GM19452 (cell line): ENCODE results near the gene SNAP47.
"Not testable (repeated sequence)": the region's sequence is repeated elsewhere in the genome, so short reads cannot be mapped to it uniquely, and the experiment has no call there.

ENCODE experiments used
- ATAC-seq: cut with Tn5 transposase; IDR thresholded peaks from one replicate; pipeline ENCODE4 v1.9.1; 2021; ENCODE audit not compliant: unreplicated experiment

Gene SNAP47, protein sequence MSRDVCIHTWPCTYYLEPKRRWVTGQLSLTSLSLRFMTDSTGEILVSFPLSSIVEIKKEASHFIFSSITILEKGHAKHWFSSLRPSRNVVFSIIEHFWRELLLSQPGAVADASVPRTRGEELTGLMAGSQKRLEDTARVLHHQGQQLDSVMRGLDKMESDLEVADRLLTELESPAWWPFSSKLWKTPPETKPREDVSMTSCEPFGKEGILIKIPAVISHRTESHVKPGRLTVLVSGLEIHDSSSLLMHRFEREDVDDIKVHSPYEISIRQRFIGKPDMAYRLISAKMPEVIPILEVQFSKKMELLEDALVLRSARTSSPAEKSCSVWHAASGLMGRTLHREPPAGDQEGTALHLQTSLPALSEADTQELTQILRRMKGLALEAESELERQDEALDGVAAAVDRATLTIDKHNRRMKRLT

DNA sequence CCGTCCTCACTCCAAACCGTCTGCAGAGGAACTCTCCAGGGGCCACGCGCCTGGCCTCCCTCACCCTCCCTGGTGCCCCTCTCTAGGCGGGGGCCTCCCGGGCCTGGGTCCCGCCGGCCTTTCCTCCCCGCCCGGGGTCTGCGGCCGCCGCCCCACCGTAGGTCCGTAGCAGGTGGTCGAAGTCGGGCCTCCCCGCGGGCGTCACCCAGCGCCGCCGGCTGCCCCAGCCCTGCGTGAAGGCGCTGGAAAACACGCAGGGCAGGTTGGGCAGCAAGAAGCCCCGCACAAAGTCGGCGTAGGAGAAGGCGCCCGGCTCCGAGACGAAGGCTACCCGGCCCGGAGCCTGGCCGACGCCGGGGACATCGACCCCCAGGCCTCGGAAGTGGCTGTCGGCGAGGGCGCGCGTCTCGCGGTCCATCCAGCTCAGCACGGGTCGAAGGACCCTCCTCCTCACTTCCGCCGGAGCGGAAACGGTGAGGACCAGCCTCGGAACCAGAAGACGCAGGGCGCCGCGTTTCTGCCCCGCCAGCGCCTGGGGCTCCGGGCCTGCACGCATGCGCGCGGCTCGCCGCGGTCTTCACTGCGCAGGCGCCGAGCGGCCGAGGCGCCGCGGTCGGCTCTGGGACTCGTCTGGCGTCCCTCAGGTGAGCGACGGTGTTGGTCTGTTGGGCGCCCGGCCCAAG lies at the start of gene SNAP47, which contains the start of gene JMJD4:
Gene SNAP47, plus strand, starts transcription at position 580 of the 683 bp plus-strand sequence. CDS start 12,302 bp downstream, outside the sequence.
Gene JMJD4, minus strand, starts transcription at position 447 of the 683 bp plus-strand sequence. Its CDS starts 29 bp downstream, at position 418.
- peak; percentile 95 for ATAC-seq

DNA sequence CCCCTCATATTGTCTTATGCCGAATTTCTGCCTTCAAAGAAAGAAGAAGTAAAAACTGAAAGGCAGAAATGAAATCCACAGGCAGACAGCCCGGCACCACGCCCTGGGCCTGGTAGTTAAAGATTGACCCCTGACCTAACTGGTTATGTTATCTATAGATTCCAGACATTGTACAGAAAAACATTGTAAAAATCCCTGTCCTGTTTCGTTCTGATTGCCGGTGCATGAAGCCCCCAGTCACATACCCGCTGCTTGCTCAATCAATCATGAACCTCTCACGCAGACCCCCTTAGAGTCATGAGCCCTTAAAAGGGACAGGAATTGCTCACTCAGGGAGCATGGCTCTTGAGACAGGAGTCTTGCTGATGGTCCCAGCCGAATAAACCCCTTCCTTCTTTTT lies 49.4 kb upstream of the SNAP47 start:
- ATAC-seq = no peak

DNA sequence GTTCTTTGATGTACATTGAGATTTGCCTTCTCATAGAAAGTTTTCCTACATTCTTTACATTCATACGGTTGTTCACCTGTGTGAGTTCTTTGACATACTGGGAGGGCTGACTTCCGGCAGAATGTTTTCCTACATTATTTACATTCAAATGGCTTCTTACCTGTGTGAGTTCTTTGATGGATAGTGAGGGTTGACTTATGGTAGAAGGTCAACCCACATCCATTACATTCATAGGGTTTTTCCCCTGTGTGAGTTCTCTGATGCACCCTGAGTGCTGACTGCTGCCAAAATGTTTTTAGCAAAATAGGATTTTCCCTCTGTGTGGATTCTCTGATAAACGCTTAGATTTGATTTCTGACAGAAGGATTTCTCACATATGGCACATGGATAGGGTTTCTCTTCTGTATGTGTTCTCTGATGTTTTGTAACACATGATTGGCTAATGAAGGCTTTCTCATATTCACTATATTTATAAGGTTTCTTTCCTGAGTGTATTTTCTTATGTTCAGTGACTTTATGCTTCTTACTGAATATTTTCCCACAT lies 37.8 kb upstream of the SNAP47 start:
- no peak for ATAC-seq

- ATAC-seq = not testable (repeated sequence)
Measured at GRCh38 chr1:227701631-227702030, 33.6 kb upstream of the SNAP47 start.

- ATAC-seq = no peak
Measured at GRCh38 chr1:227707846-227708245, 27.4 kb upstream of the SNAP47 start.

- no peak for ATAC-seq
Measured at GRCh38 chr1:227709451-227709850, 25.8 kb upstream of the SNAP47 start.

DNA sequence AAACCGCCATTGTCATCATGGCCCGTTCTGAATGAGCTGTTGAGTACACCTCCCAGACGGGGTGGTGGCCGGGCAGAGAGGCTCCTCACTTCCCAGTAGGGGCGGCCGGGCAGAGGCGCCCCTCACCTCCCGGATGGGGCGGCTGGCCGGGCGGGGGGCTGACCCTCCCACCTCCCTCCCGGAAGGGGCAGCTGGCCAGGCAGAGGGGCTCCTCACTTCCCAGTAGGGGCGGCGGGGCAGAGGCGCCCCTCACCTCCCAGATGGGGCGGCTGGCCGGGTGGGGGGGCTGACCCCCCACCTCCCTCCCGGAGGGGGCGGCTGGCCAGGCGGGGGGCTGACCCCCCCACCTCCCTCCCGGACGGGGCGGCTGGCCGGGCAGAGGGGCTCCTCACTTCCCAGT lies 24.8 kb upstream of the SNAP47 start:
- ATAC-seq = not testable (repeated sequence)

DNA sequence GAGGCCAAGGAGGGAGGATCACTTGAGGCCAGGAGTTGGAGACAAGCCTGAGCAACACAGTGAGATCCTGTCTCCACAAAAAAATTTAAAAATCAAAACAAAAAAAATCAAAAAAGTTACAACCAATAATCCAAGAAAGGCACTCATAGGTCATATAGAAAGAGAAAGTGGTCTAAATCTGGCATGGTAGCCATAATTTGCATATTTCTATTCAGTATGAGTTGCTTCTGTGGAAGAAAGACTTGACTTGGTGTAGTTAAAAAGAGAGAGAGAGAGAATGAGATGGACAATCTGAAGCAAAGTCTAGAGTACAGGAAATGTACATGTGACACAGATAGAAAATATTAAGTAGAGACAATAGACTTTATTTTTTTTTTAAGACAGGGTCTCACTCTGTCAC lies 22.6 kb upstream of the SNAP47 start:
- no peak for ATAC-seq

DNA sequence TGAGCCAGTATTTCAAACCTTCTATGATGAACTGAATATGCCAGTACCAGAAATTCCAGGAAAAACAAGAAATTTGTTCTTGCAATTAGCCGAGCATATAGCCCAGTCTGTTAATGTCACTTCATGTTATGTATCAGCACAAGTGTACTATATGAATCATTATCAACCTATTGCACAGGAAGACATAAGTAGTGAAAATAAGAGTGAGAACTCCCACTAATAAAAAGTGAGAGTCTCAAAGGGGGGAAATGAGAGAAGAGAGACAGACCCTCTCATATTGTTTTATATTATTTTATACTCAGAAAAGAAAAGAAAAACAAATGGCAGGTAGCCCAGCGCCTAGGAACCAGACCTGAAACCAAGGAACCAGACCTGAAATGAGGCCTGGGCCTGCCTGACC lies 16.3 kb upstream of the SNAP47 start:
- ATAC-seq = no peak

- ATAC-seq = no peak
Measured at GRCh38 chr1:227723474-227723873, 11.8 kb upstream of the SNAP47 start.

GRCh38 chr1:227725046-227725445 lies 10.2 kb upstream of the SNAP47 start:
- ATAC-seq = no peak

- no peak for ATAC-seq
Measured at GRCh38 chr1:227726318-227726717, 8.9 kb upstream of the SNAP47 start.

GRCh38 chr1:227726924-227727599 lies 8.2 kb upstream of the SNAP47 start:
- no peak for ATAC-seq

- peak; percentile 40 for ATAC-seq
Measured at GRCh38 chr1:227728059-227728891, 7.0 kb upstream of the SNAP47 start.

GRCh38 chr1:227728892-227729143 lies 6.4 kb upstream of the SNAP47 start:
- ATAC-seq = no peak

DNA sequence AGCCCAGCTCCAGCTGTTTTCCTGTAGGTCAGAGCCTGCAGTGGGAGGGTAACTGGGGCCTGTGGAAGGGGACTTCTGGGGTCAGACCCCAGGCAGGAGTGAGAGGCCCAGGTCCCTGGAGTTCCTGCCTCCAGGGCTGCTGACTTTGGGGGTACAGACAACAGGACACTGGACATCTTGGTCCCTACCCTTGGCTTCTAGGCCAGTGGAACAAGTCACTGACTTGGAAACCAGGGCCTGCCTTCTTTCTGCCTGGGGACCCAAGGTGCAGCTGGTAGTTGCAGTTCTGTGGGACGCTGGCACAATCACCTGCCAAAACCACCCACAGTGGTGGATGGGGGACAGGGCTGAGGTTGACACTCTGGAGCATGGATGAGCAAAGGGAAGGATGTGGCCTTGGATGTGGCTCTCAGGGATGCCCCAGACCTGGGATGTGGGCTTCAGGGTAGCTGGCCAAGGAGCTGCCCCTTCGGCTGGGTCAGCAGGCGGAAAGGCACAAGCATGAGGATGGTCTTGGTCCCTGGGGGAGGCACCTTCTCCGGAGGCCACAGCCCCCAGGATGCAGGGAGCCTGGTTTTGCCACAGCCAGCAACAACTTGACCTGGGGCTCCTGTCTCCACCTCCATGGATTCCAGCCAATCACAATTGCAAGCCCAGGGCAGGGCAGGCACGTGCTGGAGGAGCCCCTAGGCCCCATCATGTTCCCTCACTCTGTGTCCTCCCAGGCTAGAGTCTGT lies 5.9 kb upstream of the SNAP47 start:
- no peak for ATAC-seq

DNA sequence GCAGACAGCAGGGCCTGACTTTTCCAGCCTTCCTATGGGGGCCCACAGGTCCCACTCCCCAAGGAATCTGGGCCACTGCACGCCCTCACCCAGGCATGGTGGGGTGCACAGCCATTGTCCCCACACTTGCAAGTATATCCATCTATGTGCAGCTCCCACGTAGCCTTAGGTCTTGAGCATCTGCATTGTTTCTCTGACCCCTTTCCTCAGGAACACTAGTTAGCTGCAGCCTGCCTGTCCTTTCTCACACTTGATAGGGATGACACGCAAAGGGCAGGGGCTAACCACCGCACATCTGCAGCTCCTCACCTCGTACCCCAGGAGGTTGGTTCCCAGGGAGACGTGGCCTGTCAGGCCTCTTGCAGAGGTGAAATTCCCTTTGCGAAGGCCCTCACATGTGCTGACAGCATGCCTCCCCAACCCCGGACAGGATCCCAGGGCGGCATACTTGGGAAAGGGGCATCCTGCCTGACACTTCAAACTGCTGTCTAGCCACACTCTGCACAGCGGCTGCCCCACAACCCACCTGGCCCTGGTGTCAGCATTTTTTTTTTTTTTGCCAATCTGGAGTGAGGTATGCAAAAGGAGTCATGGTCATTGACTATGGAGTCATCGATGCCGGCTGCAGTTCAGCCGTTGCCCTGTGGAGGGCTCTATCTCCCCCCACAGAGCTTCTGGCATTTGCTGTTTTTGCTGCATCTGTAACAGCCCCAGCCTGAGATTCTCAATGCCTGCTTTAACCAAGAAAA lies 5.2 kb upstream of the SNAP47 start:
- no peak for ATAC-seq

- ATAC-seq = no peak
Measured at GRCh38 chr1:227730630-227731151, 4.5 kb upstream of the SNAP47 start.

- no peak for ATAC-seq
Measured at GRCh38 chr1:227731241-227731677, 4.0 kb upstream of the SNAP47 start.
